RPMI8226 (cell line): ENCODE results near the gene JAK1.
"Not testable (repeated sequence)": the region's sequence is repeated elsewhere in the genome, so short reads cannot be mapped to it uniquely, and the experiment has no call there.

ENCODE experiments used
- DNase-seq: peaks from one replicate; pipeline ENCODE4 v3.0.0-alpha.2; 2015

JAK1 gene

GRCh38 chr1:64966158-64966971, at the start of gene JAK1:
Gene JAK1 (minus strand): TSS chr1:64966549. CDS start chr1:64886264, 80,285 bp downstream.
- peak; percentile 94 for DNase-seq

- DNase-seq: no peak
Measured at GRCh38 chr1:65014321-65014720, 48.0 kb upstream of the JAK1 start.

GRCh38 chr1:65011983-65012382, 45.6 kb upstream of the JAK1 start:
- DNase-seq: no peak

- DNase-seq: no peak
Measured at GRCh38 chr1:65009724-65010420, 43.5 kb upstream of the JAK1 start.

- DNase-seq: no peak
Measured at GRCh38 chr1:65009176-65009575, 42.8 kb upstream of the JAK1 start.

GRCh38 chr1:65006806-65007205, 40.5 kb upstream of the JAK1 start:
- no peak for DNase-seq

GRCh38 chr1:65003316-65003664, 36.9 kb upstream of the JAK1 start:
- DNase-seq: no peak

GRCh38 chr1:65002508-65003315, 36.4 kb upstream of the JAK1 start:
- DNase-seq: peak; percentile 76

GRCh38 chr1:65002156-65002507, 35.8 kb upstream of the JAK1 start:
- DNase-seq: no peak

- no peak for DNase-seq
Measured at GRCh38 chr1:65001231-65001792, 35.0 kb upstream of the JAK1 start.

- not testable (repeated sequence) for DNase-seq
Measured at GRCh38 chr1:64998425-64998948, 32.1 kb upstream of the JAK1 start.

- no peak for DNase-seq
Measured at GRCh38 chr1:64996541-64997257, 30.4 kb upstream of the JAK1 start.

GRCh38 chr1:64995316-64995715, 29.0 kb upstream of the JAK1 start:
- no peak for DNase-seq

GRCh38 chr1:64986903-64987871, 20.8 kb upstream of the JAK1 start:
- peak; percentile 49 for DNase-seq

- DNase-seq: no peak
Measured at GRCh38 chr1:64984737-64985136, 18.4 kb upstream of the JAK1 start.

- no peak for DNase-seq
Measured at GRCh38 chr1:64984106-64984505, 17.8 kb upstream of the JAK1 start.

GRCh38 chr1:64983110-64983509, 16.8 kb upstream of the JAK1 start:
- no peak for DNase-seq

- no peak for DNase-seq
Measured at GRCh38 chr1:64981601-64982533, 15.5 kb upstream of the JAK1 start.

GRCh38 chr1:64980745-64981600, 14.6 kb upstream of the JAK1 start:
- no peak for DNase-seq
